Measurements from ENCODE around the gene GZMM. TPM values are rescaled to one million over a fixed set of nuclear protein-coding genes. Genes with fewer than 3 reads are reported as not detected.
"Not testable (repeated sequence)": the region's sequence is repeated elsewhere in the genome, so short reads cannot be mapped to it uniquely, and the experiment has no call there.

The GZMM gene
- polyA plus RNA-seq, 6 donors from 2014 or later = 0.40 to 1.5 (median 1.0) TPM; not detected in 2

- H3K4me1 Mint-ChIP-seq = peaks cover 9 to 23% (median 20%) of the 10 kb centered on the region in 3 donors
- ATAC-seq (ENCODE audit: low read depth in 2 of 2) = no peak
- H3K4me3 Mint-ChIP-seq = no peak overlapping the region
- H3K9me3 Mint-ChIP-seq = no peaks in the 10 kb centered on the region
- DNase-seq = no peak
- no peak overlapping the region for H3K27ac Mint-ChIP-seq
- no peaks in the 10 kb centered on the region for H3K36me3 Mint-ChIP-seq
- no peaks in the 10 kb centered on the region for H3K27me3 Mint-ChIP-seq
Observed at GRCh38 chr19:579111-579841, 35.4 kb downstream of the GZMM start.

- H3K36me3 Mint-ChIP-seq = no peaks in the 10 kb centered on the region
- DNase-seq (no peak), ATAC-seq (ENCODE audit: low read depth in 2 of 2) (no peak)
- H3K4me3 Mint-ChIP-seq = no peak overlapping the region
- no peaks in the 10 kb centered on the region for H3K27me3 Mint-ChIP-seq
- H3K9me3 Mint-ChIP-seq = no peaks in the 10 kb centered on the region
- H3K27ac Mint-ChIP-seq = no peak overlapping the region
- H3K4me1 Mint-ChIP-seq = peaks cover 4 to 19% (median 16%) of the 10 kb centered on the region in 3 donors
Observed at GRCh38 chr19:579842-580155, 35.9 kb downstream of the GZMM start.

GRCh38 chr19:580274-580835 is 36.5 kb downstream of the GZMM start:
- no peak overlapping the region for H3K27ac Mint-ChIP-seq

GRCh38 chr19:581399-582111 is 37.7 kb downstream of the GZMM start:
- Mint-ChIP-seq H3K9me3 (no peaks in the 10 kb centered on the region), H3K36me3 (no peaks in the 10 kb centered on the region), H3K27ac (no peak overlapping the region), H3K4me1 (peaks cover 0 to 12% (median 4%) of the 10 kb centered on the region in 3 donors), H3K27me3 (peaks cover 0 to 9% (median 0%) of the 10 kb centered on the region in 3 donors), H3K4me3 (no peak overlapping the region)
- ATAC-seq (ENCODE audit: low read depth in 2 of 2) = no peak
- DNase-seq = no peak

More at GRCh38 chr19:580274-580835, 36.5 kb downstream of the GZMM start:
- Mint-ChIP-seq H3K4me1 (peaks cover 0 to 14% (median 12%) of the 10 kb centered on the region in 3 donors), H3K27me3 (no peaks in the 10 kb centered on the region), H3K36me3 (no peaks in the 10 kb centered on the region), H3K4me3 (no peak overlapping the region), H3K9me3 (no peaks in the 10 kb centered on the region)
- DNase-seq = no peak
- ATAC-seq (ENCODE audit: low read depth in 2 of 2) = no peak

GRCh38 chr19:582497-583197 is 38.8 kb downstream of the GZMM start:
- no peaks in the 10 kb centered on the region for H3K36me3 Mint-ChIP-seq

GRCh38 chr19:583198-583967 is 39.5 kb downstream of the GZMM start:
- no peaks in the 10 kb centered on the region for H3K36me3 Mint-ChIP-seq

More at GRCh38 chr19:582497-583197, 38.8 kb downstream of the GZMM start:
- no peaks in the 10 kb centered on the region for H3K9me3 Mint-ChIP-seq
- no peak for ATAC-seq (ENCODE audit: low read depth in 2 of 2)
- H3K4me3 Mint-ChIP-seq = no peak overlapping the region
- peaks cover 0 to 10% (median 0%) of the 10 kb centered on the region in 3 donors for H3K4me1 Mint-ChIP-seq
- no peak for DNase-seq
- H3K27ac Mint-ChIP-seq = peak overlapping the region in 1 of 6 donors; percentile 49
- H3K27me3 Mint-ChIP-seq = peaks cover 0 to 9% (median 0%) of the 10 kb centered on the region in 3 donors

GRCh38 chr19:583968-584239 is 40.1 kb downstream of the GZMM start:
- H3K27ac Mint-ChIP-seq = peak overlapping the region in 1 of 6 donors; percentile 34
- DNase-seq = no peak
- no peak for ATAC-seq (ENCODE audit: low read depth in 2 of 2)
- H3K36me3 Mint-ChIP-seq = no peaks in the 10 kb centered on the region
- no peak overlapping the region for H3K4me3 Mint-ChIP-seq
- no peaks in the 10 kb centered on the region for H3K9me3 Mint-ChIP-seq
- peaks cover 4 to 19% (median 5%) of the 10 kb centered on the region in 3 donors for H3K27me3 Mint-ChIP-seq
- H3K4me1 Mint-ChIP-seq = peaks cover 0 to 11% (median 2%) of the 10 kb centered on the region in 3 donors

More at GRCh38 chr19:583198-583967, 39.5 kb downstream of the GZMM start:
- Mint-ChIP-seq H3K4me3 (no peak overlapping the region), H3K4me1 (peaks cover 0 to 12% (median 2%) of the 10 kb centered on the region in 3 donors), H3K27ac (peak overlapping the region in 1 of 6 donors; percentile 34), H3K27me3 (peaks cover 3 to 14% (median 4%) of the 10 kb centered on the region in 3 donors), H3K9me3 (no peaks in the 10 kb centered on the region)
- DNase-seq (no peak), ATAC-seq (ENCODE audit: low read depth in 2 of 2) (no peak)

GRCh38 chr19:584240-585001 is 40.6 kb downstream of the GZMM start:
- ATAC-seq (ENCODE audit: low read depth in 2 of 2) (peak; percentile 82), DNase-seq (peak; percentile 67)
- H3K36me3 Mint-ChIP-seq = no peaks in the 10 kb centered on the region
- no peak overlapping the region for H3K4me3 Mint-ChIP-seq
- H3K9me3 Mint-ChIP-seq = no peaks in the 10 kb centered on the region
- H3K27me3 Mint-ChIP-seq = peaks cover 4 to 23% (median 5%) of the 10 kb centered on the region in 3 donors
- H3K4me1 Mint-ChIP-seq = peaks cover 0 to 11% (median 2%) of the 10 kb centered on the region in 3 donors
- H3K27ac Mint-ChIP-seq = no peak overlapping the region

GRCh38 chr19:585146-585545 is 41.3 kb downstream of the GZMM start:
- not testable (repeated sequence) for H3K36me3 Mint-ChIP-seq; H3K4me3 Mint-ChIP-seq; ATAC-seq (ENCODE audit: low read depth in 2 of 2); H3K27ac Mint-ChIP-seq; H3K9me3 Mint-ChIP-seq; DNase-seq
- Mint-ChIP-seq H3K4me1 (peaks cover 0 to 11% (median 2%) of the 10 kb centered on the region in 3 donors), H3K27me3 (peaks cover 4 to 23% (median 5%) of the 10 kb centered on the region in 3 donors)

GRCh38 chr19:585551-586110 is 41.8 kb downstream of the GZMM start:
- DNase-seq (no peak), ATAC-seq (ENCODE audit: low read depth in 2 of 2) (no peak)
- Mint-ChIP-seq H3K36me3 (no peaks in the 10 kb centered on the region), H3K4me1 (peaks cover 0 to 11% (median 2%) of the 10 kb centered on the region in 3 donors), H3K27me3 (peaks cover 4 to 23% (median 5%) of the 10 kb centered on the region in 3 donors), H3K27ac (no peak overlapping the region), H3K4me3 (no peak overlapping the region), H3K9me3 (no peaks in the 10 kb centered on the region)

- Mint-ChIP-seq H3K4me3 (peak overlapping the region in 4 of 8 donors; percentile 32 to 63 (median 52)), H3K36me3 (no peaks in the 10 kb centered on the region)
- ATAC-seq (ENCODE audit: low read depth in 2 of 2) = peak; percentile 45 to 47
Observed at GRCh38 chr19:588093-588740, 44.4 kb downstream of the GZMM start.

More at GRCh38 chr19:588093-588740, 44.4 kb downstream of the GZMM start:
- peak; percentile 33 for DNase-seq
- no peaks in the 10 kb centered on the region for H3K9me3 Mint-ChIP-seq
- peaks cover 4 to 43% (median 5%) of the 10 kb centered on the region in 3 donors for H3K27me3 Mint-ChIP-seq
- H3K27ac Mint-ChIP-seq = no peak overlapping the region
- H3K4me1 Mint-ChIP-seq = peaks cover 2 to 11% (median 5%) of the 10 kb centered on the region in 3 donors
